ENCODE results near the gene QPRT.
"Not testable (repeated sequence)": the region's sequence is repeated elsewhere in the genome, so short reads cannot be mapped to it uniquely, and the experiment has no call there.

QPRT gene

GRCh38 chr16:29694384-29695195 is 15.6 kb downstream of the QPRT start:
- DNase-seq (ENCODE audit: low spot score) = no peak

GRCh38 chr16:29695675-29696074 is 16.7 kb downstream of the QPRT start:
- DNase-seq (ENCODE audit: low spot score) = not testable (repeated sequence)

GRCh38 chr16:29696881-29697331 is 17.9 kb downstream of the QPRT start:
- no peak for DNase-seq (ENCODE audit: low spot score)

- DNase-seq (ENCODE audit: low spot score) = no peak
Observed at GRCh38 chr16:29697391-29697790, 18.4 kb downstream of the QPRT start.

GRCh38 chr16:29698042-29698441 is 19.1 kb downstream of the QPRT start:
- no peak for DNase-seq (ENCODE audit: low spot score)

- no peak for DNase-seq (ENCODE audit: low spot score)
Observed at GRCh38 chr16:29698484-29699323, 19.7 kb downstream of the QPRT start.

GRCh38 chr16:29699324-29700219 is 20.6 kb downstream of the QPRT start:
- no peak for DNase-seq (ENCODE audit: low spot score)

GRCh38 chr16:29700253-29700987 is 21.4 kb downstream of the QPRT start:
- DNase-seq (ENCODE audit: low spot score) = peak; percentile 95

- DNase-seq (ENCODE audit: low spot score) = no peak
Observed at GRCh38 chr16:29701214-29701555, 22.2 kb downstream of the QPRT start.

GRCh38 chr16:29702269-29702668 is 23.3 kb downstream of the QPRT start:
- DNase-seq (ENCODE audit: low spot score) = no peak

GRCh38 chr16:29705030-29705429 is 26.1 kb downstream of the QPRT start:
- no peak for DNase-seq (ENCODE audit: low spot score)

- not testable (repeated sequence) for DNase-seq (ENCODE audit: low spot score)
Observed at GRCh38 chr16:29707160-29707559, 28.2 kb downstream of the QPRT start.

GRCh38 chr16:29708917-29709600 is 30.1 kb downstream of the QPRT start:
- DNase-seq (ENCODE audit: low spot score) = no peak

- DNase-seq (ENCODE audit: low spot score) = not testable (repeated sequence)
Observed at GRCh38 chr16:29709657-29710056, 30.7 kb downstream of the QPRT start.

- DNase-seq (ENCODE audit: low spot score) = peak; percentile 77
Observed at GRCh38 chr16:29710227-29711219, 31.5 kb downstream of the QPRT start.

GRCh38 chr16:29712809-29713208 is 33.8 kb downstream of the QPRT start:
- no peak for DNase-seq (ENCODE audit: low spot score)

GRCh38 chr16:29714396-29714795 is 35.4 kb downstream of the QPRT start:
- DNase-seq (ENCODE audit: low spot score) = no peak

- DNase-seq (ENCODE audit: low spot score) = no peak
Observed at GRCh38 chr16:29714972-29715371, 36.0 kb downstream of the QPRT start.

GRCh38 chr16:29717113-29717512 is 38.1 kb downstream of the QPRT start:
- no peak for DNase-seq (ENCODE audit: low spot score)

- no peak for DNase-seq (ENCODE audit: low spot score)
Observed at GRCh38 chr16:29719063-29719462, 40.1 kb downstream of the QPRT start.
